GM12873 (cell line): ENCODE results near the gene FAM3A.

Experiments used
- TF ChIP-seq, protein P1 (sequence below): IDR thresholded peaks from 2 replicates; pipeline ENCODE4 v1.5.1; 2012; ENCODE audit warnings: low read depth, mild to moderate bottlenecking, moderate library complexity, low read length, control low read depth; ENCODE audit not compliant: insufficient read depth; ENCODE audit errors: missing control alignments

FAM3A gene

DNA sequence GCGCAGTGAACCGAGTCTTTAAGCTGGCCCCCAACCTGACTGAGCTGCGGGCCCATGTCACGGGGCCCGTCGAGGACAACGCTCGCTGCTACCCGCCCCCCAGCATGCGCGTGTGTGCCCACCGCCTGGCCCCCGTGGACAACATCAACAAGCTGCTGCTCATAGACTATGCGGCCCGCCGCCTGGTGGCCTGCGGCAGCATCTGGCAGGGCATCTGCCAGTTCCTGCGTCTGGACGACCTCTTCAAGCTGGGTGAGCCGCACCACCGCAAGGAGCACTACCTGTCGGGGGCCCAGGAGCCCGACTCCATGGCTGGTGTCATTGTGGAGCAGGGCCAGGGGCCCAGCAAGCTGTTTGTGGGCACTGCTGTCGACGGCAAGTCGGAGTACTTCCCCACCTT, 55.7 kb downstream of the FAM3A start:
- TF ChIP-seq, protein P1, sequence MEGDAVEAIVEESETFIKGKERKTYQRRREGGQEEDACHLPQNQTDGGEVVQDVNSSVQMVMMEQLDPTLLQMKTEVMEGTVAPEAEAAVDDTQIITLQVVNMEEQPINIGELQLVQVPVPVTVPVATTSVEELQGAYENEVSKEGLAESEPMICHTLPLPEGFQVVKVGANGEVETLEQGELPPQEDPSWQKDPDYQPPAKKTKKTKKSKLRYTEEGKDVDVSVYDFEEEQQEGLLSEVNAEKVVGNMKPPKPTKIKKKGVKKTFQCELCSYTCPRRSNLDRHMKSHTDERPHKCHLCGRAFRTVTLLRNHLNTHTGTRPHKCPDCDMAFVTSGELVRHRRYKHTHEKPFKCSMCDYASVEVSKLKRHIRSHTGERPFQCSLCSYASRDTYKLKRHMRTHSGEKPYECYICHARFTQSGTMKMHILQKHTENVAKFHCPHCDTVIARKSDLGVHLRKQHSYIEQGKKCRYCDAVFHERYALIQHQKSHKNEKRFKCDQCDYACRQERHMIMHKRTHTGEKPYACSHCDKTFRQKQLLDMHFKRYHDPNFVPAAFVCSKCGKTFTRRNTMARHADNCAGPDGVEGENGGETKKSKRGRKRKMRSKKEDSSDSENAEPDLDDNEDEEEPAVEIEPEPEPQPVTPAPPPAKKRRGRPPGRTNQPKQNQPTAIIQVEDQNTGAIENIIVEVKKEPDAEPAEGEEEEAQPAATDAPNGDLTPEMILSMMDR = no peak

DNA sequence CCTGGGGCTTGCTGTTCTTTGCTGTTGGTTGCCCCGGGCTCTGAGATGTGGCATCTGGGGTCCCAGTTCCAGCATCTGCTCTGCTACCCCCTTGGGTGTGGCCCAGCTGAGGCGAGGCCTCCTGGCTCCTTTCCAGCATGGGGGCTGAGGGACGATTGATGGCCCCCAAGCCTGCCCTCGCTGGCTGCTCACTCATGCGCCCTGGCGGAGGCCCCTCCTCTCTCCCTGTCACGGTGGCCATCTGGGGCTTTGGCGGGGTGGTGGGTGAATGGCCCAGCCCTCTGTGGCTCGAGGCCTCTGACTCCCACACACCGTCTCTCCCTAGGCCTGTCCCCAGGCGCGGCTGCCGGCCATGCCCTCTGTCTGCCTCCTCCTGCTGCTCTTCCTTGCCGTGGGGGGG, 56.2 kb downstream of the FAM3A start:
- TF ChIP-seq, protein P1 = no peak

DNA sequence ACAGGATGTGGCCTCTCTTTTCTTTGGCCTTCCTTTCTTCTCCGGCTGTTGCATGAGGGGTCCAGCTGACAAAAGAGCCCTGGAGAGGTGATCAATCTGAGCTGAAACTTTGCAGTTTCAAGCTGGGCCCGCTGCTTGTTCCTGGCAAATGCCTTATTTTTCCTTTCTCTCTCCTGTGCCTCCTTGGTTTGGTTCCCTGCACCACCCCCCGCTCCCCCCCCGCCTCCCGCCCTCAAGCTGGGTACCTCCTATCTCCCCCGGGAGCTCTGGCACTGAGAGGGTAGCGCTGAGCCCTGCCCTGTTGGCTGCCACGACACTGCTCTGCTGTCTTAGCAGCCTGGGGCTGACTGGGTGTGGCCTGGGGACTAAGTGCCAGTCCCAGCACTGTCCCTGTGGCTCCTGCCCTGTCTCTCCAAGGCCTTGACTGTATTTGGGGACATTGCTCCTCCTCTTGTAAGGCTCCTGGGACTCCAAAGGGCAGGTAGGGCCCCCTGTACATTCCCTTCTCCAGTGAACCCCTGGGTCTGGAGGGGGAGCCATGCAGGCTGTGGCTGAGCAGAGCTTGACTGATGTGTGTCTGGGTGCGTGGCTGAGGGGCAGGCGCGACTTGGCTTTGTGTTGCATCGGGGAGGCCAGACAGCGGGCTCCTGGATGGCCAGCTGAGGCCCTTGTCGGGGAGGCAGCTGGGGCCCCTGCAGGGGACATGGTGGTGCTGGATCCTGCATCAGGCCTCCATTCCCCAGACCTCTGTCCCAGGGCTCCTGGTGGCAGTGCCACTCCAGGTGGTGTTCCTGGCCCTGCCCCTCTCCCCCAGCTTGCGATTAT, 56.9 kb downstream of the FAM3A start:
- TF ChIP-seq, protein P1 = no peak

DNA sequence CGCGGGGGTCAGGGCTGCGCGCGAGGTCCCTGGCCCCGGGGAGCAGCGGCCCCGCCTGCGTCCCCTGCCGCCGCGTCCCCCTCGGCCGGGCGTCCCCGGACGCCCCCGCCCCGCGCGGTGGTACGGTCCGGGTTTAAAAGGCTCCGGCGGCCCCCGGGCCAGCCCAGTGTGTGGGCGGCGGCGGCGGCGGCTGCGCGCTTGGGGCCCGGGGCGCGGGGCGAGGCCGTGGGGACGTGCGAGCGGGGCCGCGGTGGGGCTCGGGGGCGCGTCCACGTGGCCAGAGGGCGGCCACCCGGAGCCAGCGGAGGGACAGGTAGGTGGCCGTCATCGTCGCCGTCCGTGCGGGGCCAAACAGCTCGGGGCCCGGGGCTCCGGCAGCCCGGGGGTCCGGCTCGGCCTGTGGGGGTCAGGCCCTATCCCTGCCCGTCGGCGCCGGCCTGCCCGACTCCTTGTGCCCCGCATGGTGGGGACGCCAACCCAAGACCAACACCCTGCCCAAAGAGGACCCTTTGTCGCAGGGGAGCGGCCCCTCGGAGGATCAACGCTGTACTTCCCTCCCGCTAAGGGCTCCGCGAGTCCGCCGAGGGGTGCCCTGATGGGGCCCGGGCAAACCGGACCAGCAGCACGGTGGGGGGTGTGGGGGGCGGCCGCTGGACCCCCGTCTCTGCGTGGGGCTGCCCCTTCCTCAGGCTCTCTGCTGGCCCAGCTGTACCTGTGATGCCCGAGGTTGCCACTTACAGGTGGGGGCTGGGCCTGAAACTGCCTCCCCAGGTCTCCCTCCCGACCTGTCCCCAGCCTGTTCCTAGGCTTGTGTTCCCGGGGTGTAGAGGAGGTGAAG, 57.7 kb downstream of the FAM3A start, which contains the start of gene PLXNA3:
Gene PLXNA3, plus strand, starts transcription at position 166 of the 838 bp plus-strand sequence. CDS start 1,903 bp downstream, outside the sequence.
- TF ChIP-seq, protein P1 = no peak

DNA sequence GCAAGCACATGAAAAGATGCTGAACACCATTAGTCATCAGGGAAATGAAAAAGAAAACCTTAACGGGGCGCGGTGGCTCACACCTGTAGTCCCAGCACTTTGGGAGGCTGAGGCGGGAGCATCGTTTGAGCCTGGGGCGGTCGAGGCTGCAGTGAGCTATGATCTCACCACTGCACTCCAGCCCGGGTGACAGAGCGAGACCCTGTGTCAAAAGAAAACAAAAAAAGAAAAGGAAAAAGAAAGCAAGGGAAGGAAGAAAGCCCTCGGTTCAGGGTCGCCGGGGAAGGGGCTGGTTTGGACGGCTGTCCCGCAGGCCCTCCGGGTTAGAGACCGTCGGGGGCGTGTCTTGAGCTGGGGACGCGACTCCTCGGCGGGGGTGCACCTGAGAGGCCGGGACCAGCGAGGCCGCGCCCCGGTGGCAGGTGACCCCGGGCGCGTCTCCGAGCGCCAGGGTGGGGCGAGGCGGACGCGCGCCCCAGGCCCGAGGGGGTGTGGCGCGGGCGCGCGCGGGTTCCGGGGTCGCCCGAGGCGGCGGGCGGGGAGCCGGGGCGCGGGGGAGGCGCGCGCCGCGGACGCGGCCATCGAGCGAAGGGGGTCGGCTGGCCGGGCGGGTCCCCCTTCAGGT, 58.4 kb downstream of the FAM3A start:
- TF ChIP-seq, protein P1 = no peak
